Ovary (tissue), 3 donors: ENCODE measurements around the gene ACP4.

Experiments used
- CTCF ChIP-seq, 3 donors: fragments of 450-650 bp in 2 of 3; fragments of 200-600 bp in 1 of 3; IDR thresholded peaks; one replicate each; pipeline versions ENCODE4 v1.5.1 to v1.8.0; 2016 to 2022; ENCODE audit warnings: antibody characterized with exemption in 3 of 3, mild to moderate bottlenecking in 1 of 3
- EP300 ChIP-seq: sonication (generic); formaldehyde crosslinking; IDR thresholded peaks from one replicate; pipeline ENCODE4 v1.6.1; 2017; ENCODE audit warnings: antibody characterized with exemption
- POLR2A ChIP-seq: fragments of 450-650 bp; IDR thresholded peaks from one replicate; pipeline ENCODE4 v1.6.1; 2017; ENCODE audit warnings: antibody characterized with exemption, mild to moderate bottlenecking, moderate library complexity
- donor health status: DM: no; HTN: no; CAD: no.

DNA sequence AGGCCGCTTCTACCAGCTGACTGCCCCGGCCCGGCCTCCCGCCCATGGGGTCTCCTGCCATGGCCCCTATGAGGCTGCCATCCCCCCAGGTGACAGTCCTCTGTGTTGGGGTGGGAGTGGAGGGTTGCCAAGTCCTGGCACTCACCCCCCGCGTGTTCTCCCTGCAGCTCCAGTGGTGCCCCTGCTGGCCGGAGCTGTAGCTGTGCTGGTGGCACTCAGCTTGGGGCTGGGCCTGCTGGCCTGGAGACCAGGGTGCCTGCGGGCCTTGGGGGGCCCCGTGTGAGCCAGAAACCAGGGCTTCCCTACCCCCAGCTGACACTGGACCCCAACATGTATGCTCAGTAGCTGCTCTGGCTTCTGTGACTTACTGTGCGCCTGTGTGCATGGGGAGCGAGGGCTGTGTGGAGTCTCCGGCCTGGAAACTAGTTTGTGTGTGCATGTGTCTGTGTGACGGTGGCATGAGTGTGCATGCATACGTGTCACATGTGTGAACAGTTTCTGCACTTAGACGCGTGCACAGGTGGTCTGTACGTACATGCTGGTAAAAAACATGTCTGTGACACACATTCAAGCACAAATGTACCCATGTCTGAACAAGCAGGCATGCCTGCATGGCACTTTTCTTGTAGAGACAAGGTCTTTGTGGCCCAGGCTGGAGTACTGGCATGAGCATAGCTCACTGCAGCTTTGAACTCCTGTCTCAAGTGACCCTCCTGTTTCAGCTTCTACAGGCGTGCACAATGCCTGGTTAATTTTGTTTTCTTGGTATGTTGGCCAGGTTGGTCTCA, 4.9 kb downstream of the ACP4 start:
- TF ChIP-seq CTCF (IDR thresholded peaks at IDR 0.05) (no peak), POLR2A (no peak), EP300 (no peak)
